ENCODE data around the gene SMARCE1. TPM values are rescaled to one million over a fixed set of nuclear protein-coding genes. Genes with fewer than 3 reads are reported as not detected.

The SMARCE1 gene
- total RNA-seq, 1 donor from 2014 or later, result 49.5 TPM

- intact Hi-C loops (cut with DNase I), result no loop called here
- ATAC-seq (ENCODE audit: poor library complexity) (peak; percentile 59), DNase-seq (peak; percentile 55)
Measured at GRCh38 chr17:40648384-40648968, 858 bp upstream of the SMARCE1 start.

GRCh38 chr17:40646791-40647623 is 611 bp downstream of the SMARCE1 start:
- ATAC-seq (ENCODE audit: poor library complexity) (peak; percentile 6), DNase-seq (peak; percentile 40)
- intact Hi-C loops (cut with DNase I), result no loop called here

GRCh38 chr17:40645943-40646342 is 1.7 kb downstream of the SMARCE1 start:
- intact Hi-C loops (cut with DNase I), result no loop called here
- no peak for ATAC-seq (ENCODE audit: poor library complexity)
- no peak for DNase-seq

- no peak for DNase-seq
- intact Hi-C loops (cut with DNase I), result no loop called here
- no peak for ATAC-seq (ENCODE audit: poor library complexity)
Measured at GRCh38 chr17:40645291-40645690, 2.3 kb downstream of the SMARCE1 start.

GRCh38 chr17:40637931-40638330 is 9.7 kb downstream of the SMARCE1 start:
- no peak for DNase-seq
- no peak for ATAC-seq (ENCODE audit: poor library complexity)
- intact Hi-C loops (cut with DNase I), result no loop called here

- intact Hi-C loops (cut with DNase I), result no loop called here
- ATAC-seq (ENCODE audit: poor library complexity), result no peak
- no peak for DNase-seq
Measured at GRCh38 chr17:40633871-40634270, 13.7 kb downstream of the SMARCE1 start.

GRCh38 chr17:40632216-40632615 is 15.4 kb downstream of the SMARCE1 start:
- ATAC-seq (ENCODE audit: poor library complexity), result no peak
- intact Hi-C loops (cut with DNase I), result no loop called here
- no peak for DNase-seq

GRCh38 chr17:40629842-40630241 is 17.8 kb downstream of the SMARCE1 start:
- ATAC-seq (ENCODE audit: poor library complexity), result no peak
- intact Hi-C loops (cut with DNase I), result no loop called here
- no peak for DNase-seq

GRCh38 chr17:40625311-40625710 is 22.3 kb downstream of the SMARCE1 start:
- DNase-seq, result no peak
- ATAC-seq (ENCODE audit: poor library complexity), result no peak
- intact Hi-C loops (cut with DNase I), result no loop called here

- no peak for DNase-seq
- intact Hi-C loops (cut with DNase I), result no loop called here
- no peak for ATAC-seq (ENCODE audit: poor library complexity)
Measured at GRCh38 chr17:40623419-40624210, 24.0 kb downstream of the SMARCE1 start.

- ATAC-seq (ENCODE audit: poor library complexity) (no peak), DNase-seq (no peak)
- intact Hi-C loops (cut with DNase I), result no loop called here
Measured at GRCh38 chr17:40622509-40622928, 25.1 kb downstream of the SMARCE1 start.

GRCh38 chr17:40621578-40621977 is 26.0 kb downstream of the SMARCE1 start:
- DNase-seq (no peak), ATAC-seq (ENCODE audit: poor library complexity) (no peak)
- intact Hi-C loops (cut with DNase I), result no loop called here

- DNase-seq, result no peak
- no peak for ATAC-seq (ENCODE audit: poor library complexity)
- intact Hi-C loops (cut with DNase I), result no loop called here
Measured at GRCh38 chr17:40621019-40621418, 26.6 kb downstream of the SMARCE1 start.

- no peak for ATAC-seq (ENCODE audit: poor library complexity)
- intact Hi-C loops (cut with DNase I), result loop anchor here (5.0 kb wide), 1 partner anchor 173 kb away; no protein-coding TSS in a partner anchor
- no peak for DNase-seq
Measured at GRCh38 chr17:40618754-40619625, 28.6 kb downstream of the SMARCE1 start.

GRCh38 chr17:40617678-40618240 is 29.9 kb downstream of the SMARCE1 start:
- DNase-seq (no peak), ATAC-seq (ENCODE audit: poor library complexity) (peak; percentile 12)
- intact Hi-C loops (cut with DNase I), result loop anchor here (5.0 kb wide), 1 partner anchor 175 kb away; no protein-coding TSS in a partner anchor

- intact Hi-C loops (cut with DNase I), result loop anchor here (5.0 kb wide), 1 partner anchor 176 kb away; no protein-coding TSS in a partner anchor
- DNase-seq (no peak), ATAC-seq (ENCODE audit: poor library complexity) (no peak)
Measured at GRCh38 chr17:40616592-40616991, 31.0 kb downstream of the SMARCE1 start.

- intact Hi-C loops (cut with DNase I), result loop anchor here (5.0 kb wide), 1 partner anchor 176 kb away; no protein-coding TSS in a partner anchor
- ATAC-seq (ENCODE audit: poor library complexity) (no peak), DNase-seq (no peak)
Measured at GRCh38 chr17:40615841-40616476, 31.7 kb downstream of the SMARCE1 start.
